AML-193 (cell line): ENCODE measurements around the gene DTWD1.
A peak's percentile ranks its signal among the peaks of the same experiment; 100 is the strongest.
"Not testable (repeated sequence)": the region's sequence is repeated elsewhere in the genome, so short reads cannot be mapped to it uniquely, and the experiment has no call there.

ENCODE experiments used
- DNase-seq, 2 experiments: peaks; one replicate each; lab custom pipeline; 2025; lab: John Stamatoyannopoulos, UW

DTWD1 gene

GRCh38 chr15:49645941-49646340, 25.1 kb downstream of the DTWD1 start:
- no peak for DNase-seq

- no peak for DNase-seq
Measured at GRCh38 chr15:49646891-49647290, 26.0 kb downstream of the DTWD1 start.

GRCh38 chr15:49649987-49650386, 29.1 kb downstream of the DTWD1 start:
- DNase-seq = no peak

- no peak for DNase-seq
Measured at GRCh38 chr15:49650676-49651075, 29.8 kb downstream of the DTWD1 start.

GRCh38 chr15:49652922-49653321, 32.1 kb downstream of the DTWD1 start:
- no peak for DNase-seq

- no peak for DNase-seq
Measured at GRCh38 chr15:49656734-49657133, 35.9 kb downstream of the DTWD1 start.

GRCh38 chr15:49664716-49665115, 43.9 kb downstream of the DTWD1 start:
- DNase-seq = no peak

GRCh38 chr15:49666486-49666885, 45.6 kb downstream of the DTWD1 start:
- DNase-seq = not testable (repeated sequence)

GRCh38 chr15:49669288-49669687, 48.4 kb downstream of the DTWD1 start:
- DNase-seq = no peak

GRCh38 chr15:49673861-49674260, 53.0 kb downstream of the DTWD1 start:
- no peak for DNase-seq

GRCh38 chr15:49674370-49674769, 53.5 kb downstream of the DTWD1 start:
- no peak for DNase-seq

- DNase-seq = no peak
Measured at GRCh38 chr15:49675041-49675440, 54.2 kb downstream of the DTWD1 start.

GRCh38 chr15:49678655-49679054, 57.8 kb downstream of the DTWD1 start:
- no peak for DNase-seq

GRCh38 chr15:49686599-49686998, 65.8 kb downstream of the DTWD1 start:
- DNase-seq = no peak

- DNase-seq = no peak
Measured at GRCh38 chr15:49688135-49688790, 67.4 kb downstream of the DTWD1 start.

- peak in 1 of 2 experiments; percentile 14 for DNase-seq
Measured at GRCh38 chr15:49692514-49693090, 71.8 kb downstream of the DTWD1 start.

- no peak for DNase-seq
Measured at GRCh38 chr15:49693498-49693897, 72.7 kb downstream of the DTWD1 start.

- DNase-seq = no peak
Measured at GRCh38 chr15:49696433-49696832, 75.6 kb downstream of the DTWD1 start.

GRCh38 chr15:49697121-49697520, 76.3 kb downstream of the DTWD1 start:
- no peak for DNase-seq

- DNase-seq = not testable (repeated sequence)
Measured at GRCh38 chr15:49702982-49703381, 82.1 kb downstream of the DTWD1 start.
